Fibroblast of skin of back (primary cell): ENCODE results near the gene CERKL.

ENCODE experiments used
- DNase-seq: peaks from one replicate; pipeline ENCODE4 v3.0.0-alpha.2; 2013

CERKL gene

DNA sequence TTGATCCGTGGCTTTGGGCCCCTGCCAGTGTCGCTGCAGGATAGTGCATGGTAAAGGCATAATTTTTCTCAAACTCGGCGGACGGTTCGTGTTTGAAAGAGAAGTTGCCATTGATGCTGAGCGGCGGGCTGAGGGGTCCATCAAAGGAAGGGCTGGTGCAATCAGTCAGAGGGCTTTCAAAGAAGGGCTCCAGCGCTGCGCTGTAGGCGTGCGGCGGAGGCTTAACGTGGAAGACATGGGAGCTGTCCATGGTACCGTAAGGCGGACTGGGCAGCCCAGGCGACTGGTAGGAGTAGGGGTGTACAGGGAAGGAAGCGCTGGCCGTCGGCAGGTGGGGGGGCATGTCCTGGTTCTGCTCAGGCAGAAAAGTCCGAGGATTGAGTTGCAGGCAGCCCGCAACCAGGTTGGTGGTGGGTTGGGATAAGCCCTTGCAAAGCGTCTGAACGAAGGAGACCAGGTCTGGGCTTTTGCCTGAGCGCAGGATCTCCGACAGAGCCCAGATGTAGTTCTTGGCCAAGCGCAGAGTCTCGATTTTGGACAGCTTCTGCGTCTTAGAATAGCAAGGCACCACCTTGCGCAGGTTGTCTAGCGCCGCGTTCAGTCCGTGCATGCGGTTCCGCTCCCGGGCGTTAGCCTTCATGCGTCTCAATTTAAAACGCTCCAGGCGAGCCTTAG, 21.1 kb upstream of the CERKL start:
- peak; percentile 74 for DNase-seq

DNA sequence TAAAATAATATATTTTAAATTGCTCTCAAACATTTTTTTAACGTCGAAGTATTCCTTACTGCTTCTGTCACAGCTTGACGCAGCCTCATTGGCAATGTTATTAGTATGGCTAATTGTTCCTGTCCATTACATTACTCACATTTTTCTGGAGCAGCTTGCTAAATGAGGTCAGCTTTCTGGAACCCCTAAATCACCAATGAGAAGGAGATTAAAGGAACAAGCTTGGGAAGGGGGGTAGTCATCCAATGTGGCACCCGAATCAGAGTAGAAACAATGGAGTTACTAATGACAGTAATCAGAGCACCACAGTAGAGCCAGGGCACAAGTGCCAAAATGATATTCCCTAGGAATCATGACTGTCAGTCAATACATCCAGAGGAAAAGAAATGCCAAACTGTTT, 18.3 kb upstream of the CERKL start:
- DNase-seq: no peak

DNA sequence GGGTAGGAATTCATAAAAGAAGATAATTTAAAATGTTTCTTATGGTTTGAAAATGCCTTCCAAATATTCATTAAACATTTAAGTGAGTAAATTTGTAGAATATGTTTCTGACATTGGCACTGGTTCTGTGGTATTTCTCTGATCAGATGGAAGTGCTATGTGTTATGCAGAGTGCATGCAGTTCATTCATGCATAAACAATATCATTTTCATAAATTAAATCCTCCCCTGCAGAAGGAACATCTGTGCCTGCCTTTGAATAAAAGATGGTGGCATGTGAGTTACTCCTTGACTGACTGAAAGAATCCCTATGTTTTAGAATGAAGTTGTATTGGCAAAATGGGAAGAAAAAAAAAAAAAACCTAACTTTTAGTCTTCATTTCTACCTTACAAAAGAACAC, 17.6 kb upstream of the CERKL start:
- DNase-seq: no peak

DNA sequence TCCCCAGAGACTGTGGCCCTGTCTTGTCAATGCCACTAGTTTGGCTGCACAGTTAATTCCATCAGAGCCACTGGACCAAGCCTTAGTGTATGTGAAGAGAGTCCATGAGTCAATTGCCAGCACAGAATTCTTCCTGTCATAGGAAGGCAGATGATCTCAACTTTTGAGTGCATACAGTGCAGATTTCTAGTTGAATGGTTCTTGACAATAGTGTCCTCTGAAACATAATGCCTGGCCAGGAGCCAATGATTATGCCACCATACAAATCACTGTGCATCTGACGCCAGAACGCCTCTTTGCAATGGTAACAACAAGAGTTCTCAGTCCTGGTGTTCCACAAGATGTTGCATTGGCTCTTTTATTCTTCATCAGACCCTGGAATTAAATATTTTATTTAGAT, 16.3 kb upstream of the CERKL start:
- no peak for DNase-seq

DNA sequence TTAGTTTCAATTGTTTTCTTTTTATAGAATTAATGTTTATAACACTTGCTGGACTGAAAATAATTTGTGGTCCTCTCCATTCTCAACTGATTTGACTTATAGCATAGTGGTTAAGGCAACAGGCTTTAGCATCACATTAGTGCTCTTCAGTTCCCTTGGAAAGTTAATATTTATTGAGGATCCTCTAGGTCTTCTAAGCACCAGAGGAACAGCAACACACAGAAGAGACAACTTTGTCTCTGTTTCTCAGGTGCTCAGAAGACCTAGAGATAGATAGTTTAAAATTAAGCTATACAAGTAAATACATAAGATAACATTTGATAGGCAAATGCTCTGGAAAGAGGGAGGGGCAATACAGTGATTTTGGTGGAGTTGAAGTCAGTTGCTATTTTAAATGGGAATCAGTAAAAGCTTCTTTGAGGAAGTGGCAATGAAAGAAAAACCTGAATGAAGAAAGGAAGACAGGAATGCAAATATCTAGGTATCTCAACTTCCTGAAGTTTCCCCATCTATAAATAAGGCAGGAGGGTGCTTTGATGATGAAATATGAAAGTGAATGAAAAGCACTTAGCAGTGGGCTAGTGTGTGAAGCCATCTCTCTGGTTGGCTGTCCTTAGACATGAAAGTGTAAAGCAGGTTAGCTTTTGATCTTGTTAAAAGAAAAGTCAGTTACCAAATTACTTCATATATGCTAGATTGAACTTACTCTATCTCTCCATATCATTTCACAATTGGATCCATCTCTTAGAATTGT, 15.5 kb upstream of the CERKL start:
- DNase-seq: no peak

DNA sequence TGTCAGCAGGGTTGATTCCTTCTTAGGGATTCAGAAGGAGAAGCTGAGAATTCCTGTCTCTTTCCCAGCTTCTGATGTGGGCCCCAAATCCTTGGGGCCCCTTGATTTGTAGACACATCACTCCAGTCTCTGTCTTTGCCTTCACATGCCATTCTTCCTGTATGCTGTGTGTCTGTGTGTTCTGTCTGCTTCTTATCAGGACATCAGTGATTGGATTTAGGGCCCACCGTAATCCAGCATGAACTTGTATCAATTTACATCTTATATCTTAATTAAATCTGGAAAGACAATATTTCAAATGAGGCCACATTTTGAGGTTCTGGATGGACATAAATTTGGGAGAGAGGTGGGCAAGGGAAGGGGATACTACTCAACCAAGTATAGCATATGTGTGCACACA, 13.7 kb upstream of the CERKL start:
- no peak for DNase-seq

DNA sequence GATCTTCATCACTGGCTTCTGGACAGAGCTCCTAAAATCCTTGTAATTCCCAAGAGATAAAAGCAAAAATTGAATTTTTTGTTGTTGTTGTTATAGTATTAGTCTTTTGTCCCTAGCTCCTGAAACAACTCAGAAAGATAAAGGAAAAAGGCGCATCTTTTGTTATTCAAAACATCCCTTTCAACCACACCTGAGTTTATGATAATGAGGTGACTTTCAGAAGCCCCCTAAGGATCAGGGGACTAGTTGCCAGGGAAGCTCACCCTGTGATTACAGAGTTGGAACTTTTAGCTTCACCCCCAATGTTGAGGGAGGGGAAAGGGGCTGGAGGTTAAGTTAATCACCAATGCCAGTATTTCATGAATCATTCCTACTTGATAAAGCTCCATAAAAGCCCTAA, 10.3 kb upstream of the CERKL start:
- no peak for DNase-seq

DNA sequence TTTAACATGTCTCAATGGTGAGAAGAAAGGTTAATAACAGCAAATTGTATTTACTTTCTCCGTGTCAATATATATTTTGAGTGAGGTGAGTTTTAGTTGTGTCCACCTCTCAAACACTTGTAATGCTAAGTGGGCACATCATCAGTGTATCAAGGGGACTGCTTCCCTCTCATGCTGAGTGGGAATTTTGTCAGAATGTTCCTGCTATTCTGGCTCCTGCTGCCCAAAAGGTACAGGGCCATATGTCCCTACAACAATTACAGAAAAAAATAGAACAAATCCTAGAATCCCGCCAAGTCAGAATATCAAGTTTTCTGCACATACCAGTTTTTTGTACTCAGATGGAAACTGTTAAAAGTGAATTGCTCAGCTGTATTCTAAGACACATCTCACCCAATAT, 5.4 kb upstream of the CERKL start:
- DNase-seq: no peak

DNA sequence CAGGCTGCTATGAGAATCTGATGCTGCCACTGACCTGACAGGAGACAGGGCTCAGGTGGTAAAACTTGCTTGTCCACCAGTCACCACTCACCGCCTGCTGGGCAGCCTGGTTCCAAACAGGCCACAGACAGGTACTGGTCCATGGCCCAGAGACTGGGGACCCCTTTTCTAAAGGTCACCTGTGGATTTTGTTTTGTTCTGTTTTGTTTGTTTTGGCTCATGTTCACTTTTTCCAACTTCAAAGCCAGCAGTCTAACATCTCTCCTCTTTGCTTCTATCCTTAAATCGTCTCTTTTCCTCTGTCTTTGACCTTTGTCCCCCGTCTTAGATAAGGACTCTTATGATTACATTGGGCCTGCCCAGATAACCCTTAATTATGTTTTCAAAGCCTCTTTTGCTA, 3.3 kb upstream of the CERKL start:
- DNase-seq: no peak

DNA sequence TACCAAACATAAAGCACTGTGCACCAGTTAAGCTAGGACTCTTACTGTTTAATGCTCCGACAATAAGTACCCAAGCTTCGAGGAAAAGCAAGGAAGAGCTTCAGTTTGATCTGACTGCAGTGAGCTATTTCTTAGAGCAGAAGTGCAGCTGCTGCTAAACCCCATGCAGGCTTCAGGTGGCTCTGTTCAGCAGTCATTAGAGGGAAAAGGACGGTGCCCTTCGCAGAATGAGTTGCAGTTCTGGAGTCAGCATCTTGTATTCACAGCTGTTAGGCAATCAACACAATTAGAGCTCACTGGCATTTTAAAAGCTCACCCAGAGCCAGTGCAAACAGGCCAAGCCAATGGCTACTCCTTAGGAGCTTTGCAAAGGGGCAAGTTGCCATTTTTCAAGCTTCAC, 1.5 kb upstream of the CERKL start:
- DNase-seq: no peak

DNA sequence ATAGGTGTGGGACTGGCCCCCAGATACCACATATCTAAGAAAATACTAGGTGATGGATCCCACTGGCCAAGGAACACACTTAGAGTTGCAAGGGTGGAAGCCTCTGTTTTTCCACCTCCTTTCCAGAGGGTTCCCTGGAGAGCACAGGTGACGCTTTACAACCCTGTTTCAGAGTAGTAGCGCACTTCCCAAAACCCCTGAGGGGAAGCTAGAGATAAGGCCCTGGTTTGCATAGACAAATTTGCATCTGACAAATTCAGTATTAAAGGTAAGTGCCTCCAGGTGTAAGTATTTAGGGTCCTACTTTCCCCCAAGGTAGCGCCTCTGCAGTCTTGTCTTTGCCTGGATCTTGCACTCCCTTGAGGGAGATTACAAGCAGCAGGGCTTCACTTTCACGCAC, 474 bp upstream of the CERKL start:
- no peak for DNase-seq

DNA sequence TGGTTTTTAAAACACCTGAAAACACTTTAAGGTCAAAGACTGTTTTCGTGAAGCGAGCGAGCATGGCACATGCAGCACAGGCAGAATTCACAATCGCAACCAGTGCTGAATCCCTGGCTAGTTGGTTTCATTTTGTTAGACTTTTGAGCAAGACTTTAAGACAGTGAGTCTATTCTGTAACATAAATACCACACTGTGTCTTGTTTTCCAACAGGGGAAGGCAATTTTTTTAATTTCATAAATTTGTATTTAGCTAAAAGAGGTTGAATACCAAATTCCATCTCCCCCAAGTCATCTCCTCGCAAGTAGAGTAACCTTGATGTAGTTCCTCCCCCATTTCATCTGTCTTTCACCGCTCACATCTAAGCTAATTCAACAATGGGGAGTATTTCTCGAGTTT, 1.4 kb downstream of the CERKL start:
- no peak for DNase-seq

DNA sequence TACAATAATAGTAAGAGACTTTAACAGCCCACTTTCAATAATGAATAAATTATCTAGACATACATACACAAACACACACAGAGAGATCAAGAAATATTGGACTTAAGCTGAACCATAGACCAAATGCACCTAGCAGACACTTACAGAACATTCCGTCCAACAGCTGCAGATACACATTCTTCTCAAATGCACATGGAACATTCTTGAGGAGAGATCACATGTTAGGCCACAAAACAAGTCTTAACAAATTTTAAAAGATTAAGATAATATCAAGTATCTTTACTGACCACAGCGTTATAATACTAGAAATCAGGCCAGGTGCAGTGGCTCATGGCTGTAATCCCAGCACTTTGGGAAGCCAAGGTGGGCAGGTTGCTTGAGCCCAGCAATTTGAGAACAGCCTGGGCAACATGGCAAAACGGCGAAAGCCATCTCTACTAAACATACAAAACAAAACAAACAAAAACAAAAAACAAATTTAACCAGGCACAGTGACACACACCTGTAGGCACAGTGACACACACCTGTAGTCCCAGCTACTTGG, 7.4 kb downstream of the CERKL start:
- DNase-seq: no peak

DNA sequence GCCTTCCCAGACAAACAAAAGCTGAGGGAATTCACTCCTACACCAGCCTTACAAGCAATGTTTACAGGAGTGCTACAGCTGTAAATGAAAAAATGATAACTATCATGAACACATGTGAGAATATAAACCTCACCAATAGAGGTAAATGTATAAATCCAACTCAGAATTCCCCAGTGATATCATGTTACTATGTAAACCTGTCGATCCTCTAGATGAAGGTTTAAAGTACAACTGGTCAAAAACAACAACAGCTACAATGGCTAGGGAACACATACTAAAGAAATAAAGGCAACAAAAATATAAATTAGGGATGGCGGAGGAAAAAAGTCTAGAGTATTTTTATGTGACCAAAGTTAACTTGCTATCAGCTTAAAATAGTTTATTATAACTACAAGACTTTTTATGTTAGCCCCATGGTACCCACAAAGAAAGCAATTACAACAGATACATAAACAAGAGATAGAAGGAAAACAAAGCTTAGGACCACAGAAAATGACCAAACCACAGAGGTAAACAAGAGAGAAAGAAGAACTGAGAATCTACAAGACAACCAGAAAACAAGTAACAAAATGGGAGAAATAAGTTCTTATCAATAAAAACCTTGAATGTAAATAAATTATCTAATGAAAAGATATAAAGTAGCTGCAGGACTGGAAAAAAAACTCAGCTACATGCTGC, 8.3 kb downstream of the CERKL start:
- no peak for DNase-seq

DNA sequence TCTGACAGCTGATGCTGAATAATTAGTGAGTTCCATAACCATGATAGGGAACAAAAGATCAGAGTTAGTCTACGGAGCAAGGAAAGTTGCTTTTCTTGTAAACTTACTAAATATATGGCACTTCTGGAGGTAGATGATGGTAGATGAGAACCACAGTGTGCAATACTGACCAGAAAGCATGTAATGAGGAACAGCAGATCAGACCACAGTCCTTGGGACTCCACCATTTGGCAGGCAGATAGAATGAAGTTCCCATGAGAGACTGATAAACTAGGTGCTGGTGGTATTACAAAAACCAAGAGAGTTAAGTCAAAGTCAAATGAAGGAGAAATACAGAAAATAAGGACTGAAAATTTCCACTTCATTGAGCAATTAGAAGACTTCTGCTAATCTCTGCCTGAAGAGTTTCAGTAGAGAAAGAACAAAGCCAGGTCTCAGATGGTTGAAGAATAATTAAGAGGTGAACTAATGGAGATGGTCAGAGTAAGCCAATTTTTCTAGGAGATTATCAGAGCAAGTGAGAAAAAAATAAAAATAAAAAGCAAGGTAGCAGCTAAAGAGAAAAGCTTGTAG, 10.4 kb downstream of the CERKL start:
- no peak for DNase-seq

DNA sequence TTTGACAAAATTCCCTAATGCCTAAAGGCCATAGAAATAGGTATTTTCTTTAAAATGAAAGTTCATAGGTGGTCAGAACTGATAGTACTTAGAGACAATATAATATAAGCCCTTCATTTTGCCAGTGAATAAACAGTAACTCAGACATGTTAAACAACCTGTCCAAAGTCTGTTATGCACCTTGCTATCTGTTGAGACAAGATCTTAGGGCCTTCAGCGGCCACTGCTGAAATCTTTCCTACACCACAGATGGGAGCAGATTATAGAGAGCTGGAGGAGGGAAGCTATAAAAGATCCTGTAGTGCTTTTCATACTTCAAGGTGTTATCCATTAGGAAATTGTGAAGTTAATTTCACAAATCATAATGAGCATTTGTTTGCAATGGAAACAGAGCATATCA, 13.8 kb downstream of the CERKL start:
- no peak for DNase-seq

DNA sequence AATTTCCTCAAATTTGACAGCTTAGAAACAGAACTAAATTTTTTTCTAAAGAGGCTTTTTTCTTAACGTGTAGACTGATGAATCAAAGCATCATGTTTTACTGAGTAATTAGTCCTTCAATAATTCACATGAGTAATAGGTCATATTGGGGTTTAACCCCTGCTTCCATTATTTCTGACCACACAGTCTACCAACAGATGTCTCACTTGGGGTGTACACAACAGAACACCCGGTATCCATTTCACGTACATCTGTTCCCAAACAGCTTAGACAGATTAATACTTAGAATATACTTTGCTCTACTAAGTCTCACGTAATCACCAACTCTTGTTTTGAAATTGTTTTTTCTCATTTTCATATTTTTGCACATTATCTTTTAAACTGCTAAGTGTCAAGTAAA, 14.8 kb downstream of the CERKL start:
- no peak for DNase-seq

DNA sequence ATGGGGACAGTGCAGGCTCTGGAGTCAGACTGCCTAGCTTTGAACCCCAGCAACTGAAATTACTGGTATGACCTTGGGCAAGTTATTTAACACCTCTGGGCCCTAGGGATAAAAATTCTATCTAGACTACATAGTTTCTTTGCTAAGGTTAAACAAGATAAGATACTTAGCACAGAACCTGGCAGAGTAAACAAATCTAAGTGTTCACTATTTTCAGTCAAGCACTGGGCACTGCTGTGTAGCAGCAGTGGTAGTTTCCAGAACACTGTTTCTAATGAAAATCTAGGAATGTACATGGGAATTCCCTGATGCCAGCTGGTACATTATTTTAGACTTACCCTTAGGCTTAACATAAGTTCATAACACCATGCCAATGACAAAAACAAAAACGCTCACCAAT, 17.2 kb downstream of the CERKL start:
- no peak for DNase-seq

DNA sequence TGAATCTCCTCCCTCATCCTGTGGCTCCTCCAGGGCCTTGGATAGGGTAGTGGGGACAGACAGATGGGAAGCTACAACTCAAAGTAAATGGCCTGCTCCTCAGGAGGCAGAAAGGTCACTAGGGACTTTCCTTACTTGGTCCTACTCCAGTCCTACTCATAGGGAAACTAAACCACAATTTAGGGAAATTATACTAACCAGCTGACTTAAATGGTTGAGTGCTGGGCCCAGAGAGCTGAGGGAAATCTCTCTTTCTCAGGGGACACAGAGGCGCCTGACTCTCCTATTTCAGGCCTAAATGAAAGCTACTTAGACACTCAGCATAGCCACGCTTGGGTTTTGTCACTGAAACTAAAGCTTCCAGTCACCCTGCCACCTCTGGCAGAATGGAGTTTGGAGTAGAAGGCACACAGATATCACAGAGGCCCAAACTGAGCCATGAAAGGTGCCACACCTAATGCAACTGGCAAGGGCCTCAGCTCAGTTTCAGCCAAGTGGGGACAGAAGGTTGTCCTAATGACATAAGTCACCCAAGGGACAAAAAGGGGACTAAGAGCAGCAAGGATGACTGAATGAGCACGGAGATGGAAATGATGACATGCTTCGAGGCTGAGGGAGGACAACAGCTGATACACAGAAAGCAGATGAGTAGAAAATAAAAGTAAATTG, 24.0 kb downstream of the CERKL start:
- no peak for DNase-seq

DNA sequence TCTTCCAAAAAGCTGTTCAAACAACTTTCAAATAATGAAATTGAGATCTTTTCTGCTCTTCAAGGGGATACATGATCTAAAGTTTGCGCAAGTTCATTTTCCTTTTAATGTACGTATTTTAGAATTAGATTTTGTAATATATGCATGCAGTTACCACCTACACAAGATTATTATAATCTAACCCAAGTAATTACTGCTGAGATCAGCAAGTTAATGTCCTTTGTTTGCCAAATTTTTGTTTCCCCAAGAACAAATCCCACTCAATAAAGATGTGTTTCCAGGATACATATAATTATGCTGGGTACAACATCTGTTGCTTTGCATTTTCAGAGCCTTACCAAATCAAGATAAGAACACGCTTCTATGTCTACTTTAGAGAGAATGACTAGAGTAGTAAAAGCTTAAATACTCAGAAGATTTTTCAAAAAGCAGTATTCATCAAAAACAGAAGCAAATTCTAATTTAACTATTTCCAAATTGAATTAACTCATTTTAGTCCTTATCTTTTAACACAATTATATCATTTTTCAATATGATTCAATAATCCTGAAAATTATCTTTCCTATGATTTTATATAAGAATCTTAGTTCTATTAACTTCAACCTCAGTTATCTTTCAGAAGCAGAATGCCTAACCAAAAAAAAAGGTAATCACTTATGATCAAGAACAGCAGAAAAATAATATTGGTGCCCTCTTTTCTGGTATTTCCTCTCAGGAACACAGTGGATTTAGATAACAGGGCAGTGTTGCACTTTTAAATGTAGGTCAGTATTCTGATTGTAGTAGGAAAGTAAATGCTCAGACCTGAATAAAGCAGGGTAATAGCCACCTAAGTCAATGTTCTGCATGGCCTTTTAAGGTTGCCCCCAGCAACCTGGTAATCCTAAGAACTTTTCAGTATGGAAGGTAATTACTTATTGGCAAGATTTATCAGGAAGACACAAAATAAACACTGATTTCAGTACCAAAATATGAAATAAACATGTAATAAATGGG, 28.0 kb downstream of the CERKL start:
- DNase-seq: no peak

DNA sequence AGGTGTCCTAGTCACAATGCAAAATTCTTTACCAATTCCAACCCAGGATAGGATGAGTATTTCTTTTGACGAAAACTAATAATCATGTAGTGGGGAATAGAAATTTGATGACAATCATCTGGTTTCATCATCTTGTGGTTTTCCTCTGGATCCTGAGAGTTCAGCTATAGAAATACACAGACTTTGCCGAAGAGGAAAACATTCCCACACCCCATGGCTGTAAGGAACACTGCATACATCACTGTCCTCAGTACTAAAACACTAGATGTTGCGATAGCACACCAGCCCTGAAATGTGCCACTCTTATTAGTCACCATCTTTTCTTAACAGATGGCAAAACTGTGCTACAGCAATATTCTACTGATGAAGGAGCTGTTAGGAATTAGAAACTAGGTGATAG, 29.4 kb downstream of the CERKL start:
- peak; percentile 9 for DNase-seq

DNA sequence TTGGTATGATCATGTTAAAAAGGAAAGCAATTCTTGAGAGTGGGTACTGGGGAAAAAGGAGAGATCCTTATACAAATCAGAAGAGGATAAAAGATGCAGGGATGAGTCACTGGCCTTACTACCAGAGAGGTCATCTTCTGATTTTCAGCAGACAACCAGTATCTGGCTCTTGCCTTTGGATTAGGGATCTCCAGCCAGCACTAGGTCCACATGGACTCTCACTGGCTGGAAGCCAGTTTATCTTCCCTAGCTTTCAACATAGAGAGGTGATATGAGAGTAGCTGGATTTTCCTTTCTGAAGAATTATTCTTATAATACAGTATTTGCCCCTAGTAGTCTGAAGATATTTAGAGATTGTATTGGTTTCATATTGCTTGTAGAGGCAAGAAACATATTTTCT, 30.2 kb downstream of the CERKL start:
- no peak for DNase-seq
